Duodenal mucosa (tissue), 2 donors: ENCODE measurements around the gene ARMC3.

Source experiments
- H3K27ac ChIP-seq: one replicate; pipeline ENCODE4 v1.7.0; 2013; ENCODE audit warnings: low read depth, low read length
- H3K27me3 ChIP-seq, 2 donors: one replicate each; pipeline ENCODE4 v1.7.0; 2013; ENCODE audit warnings: low read length in 2 of 2, control low read depth in 1 of 2; ENCODE audit not compliant: insufficient read depth in 2 of 2, control insufficient read depth in 1 of 2
- H3K36me3 ChIP-seq, 2 donors: one replicate each; pipeline ENCODE4 v1.7.0; 2013; ENCODE audit warnings: low read length in 2 of 2, control low read depth in 1 of 2; ENCODE audit not compliant: insufficient read depth in 2 of 2, control insufficient read depth in 1 of 2
- H3K4me1 ChIP-seq, 2 donors: one replicate each; pipeline ENCODE4 v1.7.0; 2013; ENCODE audit warnings: low read length in 2 of 2, control low read depth in 1 of 2; ENCODE audit not compliant: insufficient read depth in 2 of 2, control insufficient read depth in 1 of 2
- H3K4me3 ChIP-seq, 2 donors: one replicate each; pipeline ENCODE4 v1.7.0; 2013; ENCODE audit warnings: low read length in 2 of 2, low read depth in 1 of 2
- H3K9ac ChIP-seq, 2 donors: one replicate each; pipeline ENCODE4 v1.7.0; 2013; ENCODE audit warnings: low read length in 2 of 2, low read depth in 1 of 2
- H3K9me3 ChIP-seq, 2 donors: one replicate each; pipeline ENCODE4 v1.7.0; 2013; ENCODE audit warnings: low read length in 2 of 2, control low read depth in 1 of 2; ENCODE audit not compliant: control insufficient read depth in 1 of 2

The ARMC3 gene

DNA sequence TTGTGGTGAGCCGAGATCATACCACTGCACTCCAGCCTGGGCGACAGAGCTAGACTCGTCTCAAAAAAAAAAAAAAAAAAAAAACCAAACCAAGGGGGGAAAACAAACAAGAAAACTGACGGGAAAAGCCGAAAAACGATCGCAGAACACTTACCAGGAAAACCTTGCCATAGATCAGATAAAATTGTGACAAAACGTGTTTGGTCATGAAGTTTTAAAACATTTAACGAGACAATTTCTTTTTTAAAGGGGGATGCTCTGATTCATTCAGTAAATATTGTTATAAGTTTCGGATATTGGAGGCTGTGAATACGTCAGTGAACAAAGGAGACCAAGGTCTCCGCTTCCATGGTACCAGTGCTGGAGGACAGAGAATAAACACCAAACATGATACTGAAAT lies 77.3 kb downstream of the ARMC3 start:
- Histone ChIP-seq H3K4me3 (no peak overlapping the region), H3K9ac (no peak overlapping the region), H3K9me3 (no peaks in the 10 kb centered on the region), H3K36me3 (no peaks in the 10 kb centered on the region), H3K27me3 (peaks cover 0 to 3% of the 10 kb centered on the region in 2 donors), H3K4me1 (no peaks in the 10 kb centered on the region), H3K27ac (no peak overlapping the region)

DNA sequence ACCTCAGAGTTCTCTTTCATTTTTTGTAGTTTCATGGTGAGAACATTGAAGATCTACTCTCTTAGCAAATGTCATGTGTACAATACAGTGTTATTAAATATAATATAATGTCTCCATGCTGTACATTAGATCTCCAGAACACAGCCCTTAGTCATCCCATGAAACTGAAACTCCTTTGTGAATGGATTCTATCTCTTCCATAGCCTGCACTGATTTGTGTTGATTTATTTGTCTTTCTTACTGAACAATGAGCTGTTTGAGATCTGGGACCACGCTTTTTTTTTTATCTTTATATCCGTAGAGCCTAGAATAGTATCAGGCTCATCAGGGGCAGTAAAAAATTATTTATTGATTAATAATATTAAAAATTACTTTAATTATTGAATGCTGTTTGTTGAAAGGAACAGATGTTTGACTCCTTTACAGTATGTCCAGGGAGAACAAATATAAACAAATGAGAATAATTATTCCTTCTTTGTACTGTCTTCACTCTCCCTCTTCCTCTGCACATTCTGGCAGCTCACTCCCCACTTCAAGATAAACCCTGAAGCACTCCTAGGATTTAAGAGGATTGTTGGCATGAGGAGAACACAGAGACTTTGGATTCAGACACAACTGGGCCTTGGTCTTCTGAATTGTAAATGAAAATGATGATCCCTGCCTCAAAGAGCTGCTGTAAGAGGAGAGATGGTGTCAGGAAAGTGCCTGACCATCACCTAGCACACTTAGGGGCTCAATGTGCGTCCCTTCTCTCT lies 85.9 kb downstream of the ARMC3 start:
- Histone ChIP-seq H3K4me1 (no peaks in the 10 kb centered on the region), H3K4me3 (no peak overlapping the region), H3K27me3 (no peaks in the 10 kb centered on the region), H3K9me3 (no peaks in the 10 kb centered on the region), H3K36me3 (no peaks in the 10 kb centered on the region), H3K9ac (no peak overlapping the region), H3K27ac (no peak overlapping the region)

DNA sequence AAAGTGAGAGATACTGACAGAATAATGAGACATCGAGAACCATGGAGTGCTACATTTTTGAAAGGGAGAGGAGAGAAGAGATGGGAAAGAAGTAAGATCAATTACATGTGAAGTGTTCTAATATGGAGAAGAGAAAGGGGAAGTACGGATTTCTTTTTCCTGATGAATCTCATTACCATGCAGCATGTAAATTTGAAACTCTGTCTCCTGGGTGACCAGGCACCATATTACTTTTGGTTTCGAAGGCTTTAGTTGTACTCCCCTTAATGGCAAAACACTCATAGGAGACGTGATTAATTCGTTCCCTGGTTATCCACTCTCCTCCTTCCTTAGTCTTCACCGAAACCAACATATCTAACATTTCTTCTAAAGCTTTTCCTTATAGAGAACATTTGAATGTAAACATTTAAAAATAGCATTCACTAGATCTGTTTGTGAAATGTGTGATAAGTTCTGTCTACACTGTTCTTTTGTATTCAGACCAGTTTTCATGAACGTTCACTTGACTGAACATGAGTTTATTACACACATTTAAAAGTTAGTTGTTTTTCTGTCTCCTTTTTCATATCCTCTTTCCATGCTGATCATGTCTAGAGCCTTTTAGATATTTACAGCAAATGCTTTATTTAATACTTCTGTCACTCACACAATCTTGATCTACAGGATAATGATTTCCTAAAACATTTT lies 87.3 kb downstream of the ARMC3 start:
- Histone ChIP-seq H3K9me3 (no peaks in the 10 kb centered on the region), H3K27me3 (no peaks in the 10 kb centered on the region), H3K4me3 (no peak overlapping the region), H3K36me3 (no peaks in the 10 kb centered on the region), H3K4me1 (no peaks in the 10 kb centered on the region), H3K27ac (no peak overlapping the region), H3K9ac (no peak overlapping the region)

DNA sequence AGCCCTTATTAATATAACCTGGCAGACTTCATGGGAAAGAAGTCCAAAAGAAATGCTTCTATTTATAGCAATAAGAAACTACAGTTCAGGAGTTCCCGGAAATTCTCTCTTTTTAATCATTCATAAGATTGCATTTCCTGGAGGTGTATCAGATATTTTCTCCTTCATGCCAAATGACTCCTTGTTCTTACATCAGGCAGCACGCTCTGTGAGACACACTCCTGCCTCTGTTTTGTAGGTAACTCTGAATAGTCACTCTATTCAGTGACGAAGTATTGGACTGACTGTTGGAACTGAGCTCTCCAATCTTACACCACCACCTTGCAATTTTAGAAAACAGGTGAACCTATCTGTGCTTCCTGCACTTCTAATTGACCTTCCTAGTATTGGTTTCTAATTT lies 88.8 kb downstream of the ARMC3 start:
- H3K9me3 ChIP-seq = no peaks in the 10 kb centered on the region
- H3K36me3 ChIP-seq = no peaks in the 10 kb centered on the region
- no peak overlapping the region for H3K27ac ChIP-seq
- H3K9ac ChIP-seq = no peak overlapping the region
- H3K4me3 ChIP-seq = no peak overlapping the region
- no peaks in the 10 kb centered on the region for H3K4me1 ChIP-seq
- H3K27me3 ChIP-seq = no peaks in the 10 kb centered on the region

DNA sequence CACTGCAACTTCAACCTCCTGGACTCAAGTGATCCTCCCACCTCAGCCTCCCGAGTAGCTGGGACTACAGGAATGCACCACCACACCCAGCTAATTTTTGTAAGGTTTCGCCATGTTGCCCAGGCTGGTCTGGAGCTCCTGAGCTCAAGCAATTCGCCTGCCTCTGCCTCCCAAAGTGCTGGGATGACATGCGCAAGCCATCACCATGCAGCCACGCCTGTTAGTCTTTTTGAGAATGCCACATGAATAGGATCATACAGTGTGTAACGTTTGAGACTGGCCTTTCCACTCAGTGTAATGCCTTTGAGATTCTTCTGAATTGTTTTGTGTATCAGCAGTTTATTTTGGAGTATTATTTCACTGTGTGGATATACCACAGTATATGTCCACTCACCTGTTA lies 91.8 kb downstream of the ARMC3 start:
- Histone ChIP-seq H3K4me3 (no peak overlapping the region), H3K9ac (no peak overlapping the region), H3K27ac (no peak overlapping the region), H3K27me3 (peaks cover 0 to 6% of the 10 kb centered on the region in 2 donors), H3K4me1 (no peaks in the 10 kb centered on the region), H3K9me3 (no peaks in the 10 kb centered on the region), H3K36me3 (no peaks in the 10 kb centered on the region)

DNA sequence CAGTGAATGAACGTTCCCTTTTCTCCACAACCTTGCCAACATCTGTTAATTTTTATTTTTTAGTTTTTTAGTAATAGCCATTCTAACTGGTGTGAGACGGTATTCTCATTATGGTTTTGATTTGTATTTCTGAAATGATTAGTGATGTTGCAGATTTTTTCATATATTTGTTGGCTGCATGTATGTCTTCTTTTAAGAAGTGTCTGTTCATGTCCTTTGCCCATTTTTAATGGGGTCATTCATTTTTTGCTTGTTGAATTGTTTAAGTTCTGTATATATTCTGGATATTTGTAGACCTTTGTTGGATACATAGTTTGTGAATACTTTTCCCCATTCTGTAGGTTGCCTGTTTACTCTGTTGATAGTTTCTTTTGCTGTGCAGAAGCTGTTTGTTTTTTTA lies 93.6 kb downstream of the ARMC3 start:
- Histone ChIP-seq H3K27ac (no peak overlapping the region), H3K36me3 (no peaks in the 10 kb centered on the region), H3K4me3 (no peak overlapping the region), H3K27me3 (peaks cover 0 to 6% of the 10 kb centered on the region in 2 donors), H3K4me1 (no peaks in the 10 kb centered on the region), H3K9me3 (no peaks in the 10 kb centered on the region), H3K9ac (no peak overlapping the region)

DNA sequence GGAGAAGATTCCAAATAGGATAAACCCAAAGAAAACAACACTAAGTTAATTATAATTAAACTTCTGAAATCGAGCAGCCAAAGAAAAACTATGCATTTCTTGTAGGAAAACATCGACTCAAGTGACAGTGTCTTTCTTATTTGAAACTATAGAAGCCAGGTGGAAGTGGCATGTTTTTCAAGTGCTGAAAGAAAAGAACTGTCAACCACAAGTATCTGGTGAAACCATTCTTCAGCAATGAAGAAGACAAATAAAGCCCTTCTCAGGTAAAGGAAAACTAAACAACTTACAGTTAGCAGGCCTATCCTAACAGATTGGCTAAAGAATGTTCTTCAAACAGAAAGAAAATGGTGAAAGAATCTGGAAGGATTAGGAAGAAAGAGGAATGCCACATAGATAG lies 96.1 kb downstream of the ARMC3 start:
- Histone ChIP-seq H3K9me3 (no peaks in the 10 kb centered on the region), H3K36me3 (no peaks in the 10 kb centered on the region), H3K27ac (no peak overlapping the region), H3K4me1 (no peaks in the 10 kb centered on the region), H3K4me3 (no peak overlapping the region), H3K9ac (no peak overlapping the region), H3K27me3 (peaks cover 0 to 6% of the 10 kb centered on the region in 2 donors)

DNA sequence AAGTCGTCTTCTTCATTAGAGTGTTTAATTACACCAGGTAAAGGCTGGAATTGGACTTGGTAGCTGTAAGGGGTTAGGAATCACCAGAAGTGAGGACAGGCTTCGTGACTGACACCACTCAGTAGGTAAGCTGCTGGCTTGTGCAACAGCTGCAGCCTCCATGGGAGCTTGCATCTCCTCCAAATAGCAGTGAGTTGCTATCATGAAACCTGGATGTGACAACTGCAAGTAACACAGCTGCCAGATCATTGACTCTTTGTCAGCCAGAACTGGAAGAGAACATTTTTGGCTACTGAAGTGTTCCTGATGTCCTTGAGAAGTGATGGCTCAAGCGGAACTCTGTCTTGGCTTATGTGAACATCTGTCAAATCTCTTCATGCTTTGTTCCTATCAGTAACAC lies 103.5 kb downstream of the ARMC3 start:
- H3K4me1 ChIP-seq = no peaks in the 10 kb centered on the region
- no peak overlapping the region for H3K9ac ChIP-seq
- no peaks in the 10 kb centered on the region for H3K9me3 ChIP-seq
- H3K4me3 ChIP-seq = no peak overlapping the region
- no peaks in the 10 kb centered on the region for H3K36me3 ChIP-seq
- no peak overlapping the region for H3K27ac ChIP-seq
- no peaks in the 10 kb centered on the region for H3K27me3 ChIP-seq

DNA sequence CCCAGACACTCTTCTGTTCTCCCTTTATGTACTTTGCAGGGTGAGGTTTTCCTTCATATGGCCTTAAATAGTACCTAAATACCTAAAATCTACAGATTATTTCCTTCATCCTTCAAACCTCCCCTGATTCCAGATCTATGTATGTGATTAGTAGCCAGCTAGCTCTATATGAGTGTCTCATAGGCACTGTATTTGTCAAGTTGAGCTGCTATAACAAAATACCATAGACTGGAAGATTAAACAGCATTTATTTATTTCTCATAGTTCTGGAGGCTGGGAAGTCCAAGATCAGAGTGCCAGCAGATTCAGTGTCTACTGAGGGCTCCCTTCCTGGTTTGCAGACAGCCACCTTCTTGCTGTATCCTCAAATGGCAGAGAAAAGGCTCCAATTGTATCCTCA lies 106.9 kb downstream of the ARMC3 start:
- H3K27ac ChIP-seq = no peak overlapping the region
- no peaks in the 10 kb centered on the region for H3K4me1 ChIP-seq
- no peak overlapping the region for H3K9ac ChIP-seq
- no peaks in the 10 kb centered on the region for H3K9me3 ChIP-seq
- H3K27me3 ChIP-seq = no peaks in the 10 kb centered on the region
- H3K36me3 ChIP-seq = no peaks in the 10 kb centered on the region
- no peak overlapping the region for H3K4me3 ChIP-seq

DNA sequence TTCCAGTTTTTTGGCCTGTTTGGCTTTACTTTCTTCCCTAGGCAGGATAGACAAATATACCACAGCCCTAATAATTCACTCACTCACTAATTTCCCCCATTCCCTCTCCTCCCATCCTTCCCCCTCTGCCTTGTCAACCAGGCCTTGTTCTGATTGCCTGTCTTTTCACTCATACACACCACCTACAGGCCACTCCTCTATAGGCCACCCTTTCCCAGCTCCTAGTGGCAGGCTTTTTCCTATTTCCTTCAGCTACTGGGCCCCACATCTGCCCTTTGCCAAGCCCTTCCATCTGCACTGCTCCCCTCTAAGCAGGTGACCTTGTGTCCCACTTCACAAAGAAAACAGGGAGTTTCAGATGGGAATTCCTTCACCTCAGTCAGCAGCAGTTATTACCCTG lies 107.7 kb downstream of the ARMC3 start:
- no peaks in the 10 kb centered on the region for H3K4me1 ChIP-seq
- H3K36me3 ChIP-seq = no peaks in the 10 kb centered on the region
- H3K27ac ChIP-seq = no peak overlapping the region
- H3K4me3 ChIP-seq = no peak overlapping the region
- H3K9ac ChIP-seq = no peak overlapping the region
- H3K9me3 ChIP-seq = no peaks in the 10 kb centered on the region
- no peaks in the 10 kb centered on the region for H3K27me3 ChIP-seq
